NCI-H2081 (cell line): Measurements from ENCODE around the gene RBM19.

Experiments
- DNase-seq, 2 experiments: peaks; one replicate each; lab custom pipeline; 2025; lab: John Stamatoyannopoulos, UW

RBM19 gene

GRCh38 chr12:113857371-113857770 lies 108.8 kb downstream of the RBM19 start:
- DNase-seq: no peak

- DNase-seq: no peak
Observed at GRCh38 chr12:113855998-113856397, 110.1 kb downstream of the RBM19 start.

GRCh38 chr12:113854385-113855142 lies 111.6 kb downstream of the RBM19 start:
- DNase-seq: no peak

- DNase-seq: peak; percentile 52 to 81
Observed at GRCh38 chr12:113853491-113853890, 112.6 kb downstream of the RBM19 start.

- peak in 1 of 2 experiments; percentile 81 for DNase-seq
Observed at GRCh38 chr12:113852695-113853490, 113.2 kb downstream of the RBM19 start.

- DNase-seq: peak in 1 of 2 experiments; percentile 36
Observed at GRCh38 chr12:113852264-113852663, 113.9 kb downstream of the RBM19 start.

- DNase-seq: no peak
Observed at GRCh38 chr12:113850309-113851056, 115.6 kb downstream of the RBM19 start.

GRCh38 chr12:113847856-113848255 lies 118.3 kb downstream of the RBM19 start:
- no peak for DNase-seq

GRCh38 chr12:113846883-113847755 lies 119.0 kb downstream of the RBM19 start:
- no peak for DNase-seq

GRCh38 chr12:113845900-113846674 lies 120.0 kb downstream of the RBM19 start:
- no peak for DNase-seq

GRCh38 chr12:113844495-113845210 lies 121.5 kb downstream of the RBM19 start:
- DNase-seq: no peak

- no peak for DNase-seq
Observed at GRCh38 chr12:113842699-113843098, 123.4 kb downstream of the RBM19 start.

- DNase-seq: no peak
Observed at GRCh38 chr12:113841786-113842185, 124.3 kb downstream of the RBM19 start.

GRCh38 chr12:113840401-113841042 lies 125.6 kb downstream of the RBM19 start:
- no peak for DNase-seq

GRCh38 chr12:113838896-113839295 lies 127.2 kb downstream of the RBM19 start:
- DNase-seq: no peak

GRCh38 chr12:113837528-113838296 lies 128.4 kb downstream of the RBM19 start:
- no peak for DNase-seq

- no peak for DNase-seq
Observed at GRCh38 chr12:113837084-113837483, 129.0 kb downstream of the RBM19 start.

GRCh38 chr12:113835896-113836295 lies 130.2 kb downstream of the RBM19 start:
- no peak for DNase-seq

- DNase-seq: no peak
Observed at GRCh38 chr12:113835433-113835832, 130.7 kb downstream of the RBM19 start.
